Mesenchymal stem cell (in vitro differentiated cells and primary cell): ENCODE results near the gene LPCAT3. TPM values are rescaled to one million over a fixed set of nuclear protein-coding genes. Genes with fewer than 3 reads are reported as not detected.

Experiments
- DNase-seq: peaks from one replicate; pipeline ENCODE4 v3.0.0-alpha.2; 2013
- H2AFZ ChIP-seq: one replicate; pipeline ENCODE4 v1.6.1; 2013; ENCODE audit warnings: low read depth, mild to moderate bottlenecking, control low read depth, inconsistent platforms, low read length, moderate library complexity
- H2AK5ac ChIP-seq: 2 replicates; pipeline ENCODE4 v1.6.1; 2013; ENCODE audit warnings: low read length, moderate library complexity, mild to moderate bottlenecking, inconsistent platforms; ENCODE audit not compliant: severe bottlenecking
- H2BK120ac ChIP-seq: one replicate; pipeline ENCODE4 v1.6.1; 2013; ENCODE audit warnings: low read depth, mild to moderate bottlenecking, inconsistent platforms, low read length, moderate library complexity
- H2BK12ac ChIP-seq, 2 experiments: one replicate each; pipeline ENCODE4 v1.6.1; 2013; ENCODE audit warnings: inconsistent platforms in 2 of 2, low read length in 2 of 2, mild to moderate bottlenecking in 2 of 2, moderate library complexity in 2 of 2, control low read depth in 1 of 2
- H2BK15ac ChIP-seq: one replicate; pipeline ENCODE4 v1.6.1; 2013; ENCODE audit warnings: mild to moderate bottlenecking, low read depth, inconsistent platforms; ENCODE audit not compliant: poor library complexity, severe bottlenecking
- H2BK5ac ChIP-seq: 2 replicates; pipeline ENCODE4 v1.6.1; 2013; ENCODE audit warnings: low read depth, mild to moderate bottlenecking, low read length, control low read depth, inconsistent platforms; ENCODE audit not compliant: poor library complexity, severe bottlenecking
- H3K14ac ChIP-seq, 2 experiments: one replicate each; pipeline ENCODE4 v1.6.1; 2013; ENCODE audit warnings: inconsistent platforms in 2 of 2, low read length in 2 of 2, control low read depth in 1 of 2, mild to moderate bottlenecking in 1 of 2, moderate library complexity in 1 of 2
- H3K18ac ChIP-seq, 2 experiments: one replicate each; pipeline ENCODE4 v1.6.1; 2013; ENCODE audit warnings: inconsistent platforms in 2 of 2, low read length in 2 of 2, control low read depth in 1 of 2, low read depth in 1 of 2, mild to moderate bottlenecking in 1 of 2
- H3K23ac ChIP-seq, 2 experiments: one replicate each; pipeline ENCODE4 v1.6.1; 2013; ENCODE audit warnings: inconsistent platforms in 2 of 2, low read length in 2 of 2, mild to moderate bottlenecking in 2 of 2, moderate library complexity in 2 of 2, control low read depth in 1 of 2
- H3K27ac ChIP-seq: 2 replicates; pipeline ENCODE4 v1.5.1; 2013; ENCODE audit warnings: mild to moderate bottlenecking, moderate library complexity, low read length, control low read depth, inconsistent platforms; ENCODE audit not compliant: poor library complexity, severe bottlenecking
- H3K27me3 ChIP-seq, 2 experiments: 2 replicates each; pipeline versions ENCODE4 v1.6.1 to v1.7.0; 2013; ENCODE audit warnings: low read length in 2 of 2, mild to moderate bottlenecking in 2 of 2, moderate library complexity in 2 of 2, control low read depth in 1 of 2, inconsistent platforms in 1 of 2; ENCODE audit not compliant: control insufficient read depth in 1 of 2, insufficient read depth in 1 of 2
- H3K36me3 ChIP-seq, 2 experiments: 2 replicates each; pipeline versions ENCODE4 v1.6.1 to v1.7.0; 2013; ENCODE audit warnings: low read length in 2 of 2, control low read depth in 1 of 2, inconsistent platforms in 1 of 2, low read depth in 1 of 2, mild to moderate bottlenecking in 1 of 2; ENCODE audit not compliant: insufficient read depth in 2 of 2, control insufficient read depth in 1 of 2
- H3K4ac ChIP-seq, 2 experiments: one replicate each; pipeline ENCODE4 v1.6.1; 2013; ENCODE audit warnings: inconsistent platforms in 2 of 2, low read length in 2 of 2, mild to moderate bottlenecking in 2 of 2, moderate library complexity in 2 of 2, control low read depth in 1 of 2, low read depth in 1 of 2
- H3K4me1 ChIP-seq: 2 replicates; pipeline ENCODE4 v1.6.1; 2013; ENCODE audit warnings: low read depth, low read length, control low read depth; ENCODE audit not compliant: control insufficient read depth, insufficient read depth
- H3K4me2 ChIP-seq: 2 replicates; pipeline ENCODE4 v1.6.1; 2013; ENCODE audit warnings: low read length, mild to moderate bottlenecking, inconsistent platforms; ENCODE audit not compliant: poor library complexity, severe bottlenecking
- H3K4me3 ChIP-seq, 2 experiments: 2 replicates each; pipeline versions ENCODE4 v1.5.1 to v1.7.0; 2013; ENCODE audit warnings: low read length in 2 of 2, mild to moderate bottlenecking in 2 of 2, control low read depth in 1 of 2, low read depth in 1 of 2; ENCODE audit not compliant: insufficient read depth in 1 of 2
- H3K79me1 ChIP-seq: replicated peaks from 2 replicates; pipeline ENCODE4 v1.6.1; 2013; ENCODE audit warnings: mild to moderate bottlenecking, control low read depth, low read length, inconsistent platforms; ENCODE audit not compliant: poor library complexity, severe bottlenecking
- H3K9ac ChIP-seq: 2 replicates; pipeline ENCODE4 v1.7.0; 2013; ENCODE audit warnings: mild to moderate bottlenecking, low read length, moderate library complexity
- H3K9me3 ChIP-seq: 2 replicates; pipeline ENCODE4 v1.7.0; 2013; ENCODE audit warnings: mild to moderate bottlenecking, low read length; ENCODE audit not compliant: control insufficient read depth
- H4K8ac ChIP-seq: one replicate; pipeline ENCODE4 v1.6.1; 2013; ENCODE audit warnings: inconsistent platforms, mild to moderate bottlenecking, low read length, moderate library complexity
- H4K91ac ChIP-seq: one replicate; pipeline ENCODE4 v1.6.1; 2013; ENCODE audit warnings: mild to moderate bottlenecking, low read length, inconsistent platforms
- WGBS: methylation state at CpG from one replicate; pipeline ENCODE4 v1.1.7; 2013; ENCODE audit warnings: mixed read lengths; 5-methylcytosine and 5-hydroxymethylcytosine counted together
- small RNA-seq: library from polyadenylated mRNA; stranded (forward); fragments of <200 nt; extraction: miRNeasy Mini kit (QIAGEN cat#:217004); gene quantifications from one replicate; pipeline ENCODE3, GENCODE V24; 2013; ENCODE audit warnings: low read depth

Gene LPCAT3

GRCh38 chr12:6928022-6928702 is 90.1 kb downstream of the LPCAT3 start:
- Histone ChIP-seq H2BK5ac (no peak overlapping the region), H2AK5ac (peak overlapping the region; percentile 68), H3K4me2 (peak overlapping the region; percentile 88), H3K9me3 (no peaks in the 10 kb centered on the region), H2AFZ (no peak overlapping the region), H3K79me1 (no peaks in the 10 kb centered on the region), H3K23ac (peak overlapping the region in 1 of 2 experiments; percentile 70), H3K4me3 (peak overlapping the region; percentile 85 to 97), H3K4me1 (peaks cover 34% of the 10 kb centered on the region), H4K91ac (peak overlapping the region; percentile 95), H4K8ac (no peak overlapping the region), H3K4ac (peak overlapping the region; percentile 92 to 94), H3K9ac (peak overlapping the region; percentile 90), H3K36me3 (peaks cover 3 to 22% of the 10 kb centered on the region in 2 experiments), H3K14ac (peak overlapping the region; percentile 63 to 82), H2BK12ac (peak overlapping the region in 1 of 2 experiments; percentile 40), H3K18ac (peak overlapping the region; percentile 91 to 99), H3K27me3 (no peaks in the 10 kb centered on the region), H3K27ac (peak overlapping the region; percentile 71), H2BK15ac (peak overlapping the region; percentile 63), H2BK120ac (peak overlapping the region; percentile 97)
- DNase-seq, result no peak
- under 1% methylated on average over 11 of the region's 79 CpGs for WGBS

DNA sequence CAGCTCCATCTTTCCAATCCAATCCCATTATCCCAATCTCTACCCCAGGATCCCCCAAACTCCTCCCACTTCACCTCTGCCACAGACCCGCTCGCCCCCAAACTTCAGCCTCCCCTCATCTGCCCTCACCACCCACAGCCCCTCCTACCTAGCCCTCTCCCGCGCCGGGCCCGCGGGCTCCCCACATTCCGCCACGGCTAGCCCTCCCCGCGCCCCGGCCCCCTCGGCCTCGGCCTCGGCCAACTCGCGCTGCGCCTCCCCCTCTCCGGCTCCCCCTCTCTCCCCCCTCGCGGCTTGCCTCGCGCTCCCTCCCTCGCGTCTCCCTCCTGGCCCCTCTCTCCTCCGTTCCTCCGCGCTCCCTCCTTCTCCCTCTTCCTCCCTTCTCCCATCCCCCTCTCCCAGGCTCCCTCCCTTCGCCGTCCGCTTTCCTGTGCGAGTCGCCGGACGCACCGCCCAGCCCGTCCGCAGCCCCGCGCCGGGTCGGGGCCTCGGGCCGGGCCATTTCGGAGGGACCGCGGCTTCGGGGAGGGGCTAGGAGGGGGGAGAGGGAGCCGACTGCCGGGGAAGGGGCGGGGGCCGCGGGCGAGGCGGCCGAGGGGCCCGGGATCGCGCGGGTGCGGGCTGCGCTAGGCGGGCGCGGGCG is 90.8 kb downstream of the LPCAT3 start, which contains the start of gene ATN1:
ATN1 (plus strand) TSS at position 581 of the 643 bp plus-strand sequence. CDS start 6,043 bp downstream, outside the sequence.
- Histone ChIP-seq H3K23ac (peak within 1 kb of the TSS in 1 of 2 experiments; percentile 97), H3K4me1 (peaks cover 33% of the 10 kb centered on the region), H2BK12ac (peak within 1 kb of the TSS in 1 of 2 experiments; percentile 86), H3K14ac (peak within 1 kb of the TSS; percentile 63 to 85), H3K27ac (peak within 1 kb of the TSS; percentile 78), H3K4me2 (peak within 1 kb of the TSS; percentile 88), H2BK120ac (peak within 1 kb of the TSS; percentile 97), H4K8ac (peak within 1 kb of the TSS; percentile 94), H2BK5ac (peak within 1 kb of the TSS; percentile 94), H3K27me3 (no peaks in the 10 kb centered on the region), H3K4me3 (peak within 1 kb of the TSS; percentile 85 to 97), H3K18ac (peak within 1 kb of the TSS; percentile 98 to 99), H2AK5ac (peak within 1 kb of the TSS; percentile 81), H3K79me1 (no peaks in the 10 kb centered on the region), H3K9ac (peak within 1 kb of the TSS; percentile 91), H3K9me3 (no peaks in the 10 kb centered on the region), H3K4ac (peak within 1 kb of the TSS; percentile 92 to 94), H2AFZ (no peak within 1 kb of the TSS), H3K36me3 (peaks cover 3 to 21% of the 10 kb centered on the region in 2 experiments), H4K91ac (peak within 1 kb of the TSS; percentile 95), H2BK15ac (peak within 1 kb of the TSS; percentile 92)
- under 1% methylated on average over 47 of the region's 66 CpGs for WGBS
- peak; percentile 83 for DNase-seq

Small RNA genes lying within 50 kb of the gene (small RNA-seq; reads per million reads assigned to genes)
- gene AC006512.1 (not detected), gene MIR141 (4.3 reads per million, percentile 45 among the genes with 10 or more reads in this experiment), gene MIR200C (2.0 reads per million), gene RNU7-1 (not detected), gene SCARNA12 (8.3 reads per million, percentile 74 among the genes with 10 or more reads in this experiment)
